Ovary (tissue), 3 donors: ENCODE data around the gene ASB15.

Source experiments
- POLR2A ChIP-seq: fragments of 450-650 bp; IDR thresholded peaks from one replicate; pipeline ENCODE4 v1.6.1; 2017; ENCODE audit warnings: antibody characterized with exemption, mild to moderate bottlenecking, moderate library complexity
- TF ChIP-seq, protein P1 (sequence below), 3 donors: fragments of 450-650 bp in 2 of 3; fragments of 200-600 bp in 1 of 3; IDR thresholded peaks; one replicate each; pipeline versions ENCODE4 v1.5.1 to v1.8.0; 2016 to 2022; ENCODE audit warnings: antibody characterized with exemption in 3 of 3, mild to moderate bottlenecking in 1 of 3
- donor health status: DM: no; HTN: no; CAD: no.

DNA sequence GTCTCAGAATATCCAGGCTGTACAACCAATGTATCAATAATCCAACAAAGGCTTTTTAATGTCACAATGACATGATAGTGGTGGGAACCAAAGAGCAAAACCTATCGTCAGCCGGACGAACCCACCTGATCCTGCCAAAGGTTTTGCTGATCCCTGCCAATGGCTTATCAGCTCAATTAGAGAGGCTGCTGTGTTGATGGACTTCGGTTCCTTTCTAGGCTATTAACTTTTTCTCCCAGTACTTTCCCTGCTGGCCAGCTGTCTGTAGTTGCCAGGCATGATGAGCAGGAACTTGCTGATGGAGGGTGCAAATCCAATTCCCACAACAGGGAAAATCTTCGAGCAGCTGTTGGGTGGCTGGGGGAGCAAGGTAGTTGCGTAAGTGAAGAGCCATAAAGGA is 56.4 kb downstream of the ASB15 start:
- TF ChIP-seq, protein P1, sequence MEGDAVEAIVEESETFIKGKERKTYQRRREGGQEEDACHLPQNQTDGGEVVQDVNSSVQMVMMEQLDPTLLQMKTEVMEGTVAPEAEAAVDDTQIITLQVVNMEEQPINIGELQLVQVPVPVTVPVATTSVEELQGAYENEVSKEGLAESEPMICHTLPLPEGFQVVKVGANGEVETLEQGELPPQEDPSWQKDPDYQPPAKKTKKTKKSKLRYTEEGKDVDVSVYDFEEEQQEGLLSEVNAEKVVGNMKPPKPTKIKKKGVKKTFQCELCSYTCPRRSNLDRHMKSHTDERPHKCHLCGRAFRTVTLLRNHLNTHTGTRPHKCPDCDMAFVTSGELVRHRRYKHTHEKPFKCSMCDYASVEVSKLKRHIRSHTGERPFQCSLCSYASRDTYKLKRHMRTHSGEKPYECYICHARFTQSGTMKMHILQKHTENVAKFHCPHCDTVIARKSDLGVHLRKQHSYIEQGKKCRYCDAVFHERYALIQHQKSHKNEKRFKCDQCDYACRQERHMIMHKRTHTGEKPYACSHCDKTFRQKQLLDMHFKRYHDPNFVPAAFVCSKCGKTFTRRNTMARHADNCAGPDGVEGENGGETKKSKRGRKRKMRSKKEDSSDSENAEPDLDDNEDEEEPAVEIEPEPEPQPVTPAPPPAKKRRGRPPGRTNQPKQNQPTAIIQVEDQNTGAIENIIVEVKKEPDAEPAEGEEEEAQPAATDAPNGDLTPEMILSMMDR (IDR thresholded peaks at IDR 0.05) = no peak
- no peak for TF ChIP-seq POLR2A
